Tibial nerve (tissue), 3 donors: ENCODE data around the gene IL1RL2.

ENCODE experiments used
- POLR2A ChIP-seq, 2 donors: fragments of 450-650 bp; IDR thresholded peaks; one replicate each; pipeline ENCODE4 v1.6.1; 2017; ENCODE audit warnings: antibody characterized with exemption in 2 of 2, mild to moderate bottlenecking in 2 of 2, moderate library complexity in 2 of 2
- TF ChIP-seq, protein P1 (sequence below), 5 experiments: fragments of 200-600 bp in 3 of 5; fragments of 450-650 bp in 2 of 5; sonication (generic) in 3 of 5; IDR thresholded peaks; one replicate each; pipeline ENCODE4 v1.5.1; 2016 to 2019; ENCODE audit warnings: antibody characterized with exemption in 5 of 5, mild to moderate bottlenecking in 3 of 5, moderate library complexity in 2 of 5

DNA sequence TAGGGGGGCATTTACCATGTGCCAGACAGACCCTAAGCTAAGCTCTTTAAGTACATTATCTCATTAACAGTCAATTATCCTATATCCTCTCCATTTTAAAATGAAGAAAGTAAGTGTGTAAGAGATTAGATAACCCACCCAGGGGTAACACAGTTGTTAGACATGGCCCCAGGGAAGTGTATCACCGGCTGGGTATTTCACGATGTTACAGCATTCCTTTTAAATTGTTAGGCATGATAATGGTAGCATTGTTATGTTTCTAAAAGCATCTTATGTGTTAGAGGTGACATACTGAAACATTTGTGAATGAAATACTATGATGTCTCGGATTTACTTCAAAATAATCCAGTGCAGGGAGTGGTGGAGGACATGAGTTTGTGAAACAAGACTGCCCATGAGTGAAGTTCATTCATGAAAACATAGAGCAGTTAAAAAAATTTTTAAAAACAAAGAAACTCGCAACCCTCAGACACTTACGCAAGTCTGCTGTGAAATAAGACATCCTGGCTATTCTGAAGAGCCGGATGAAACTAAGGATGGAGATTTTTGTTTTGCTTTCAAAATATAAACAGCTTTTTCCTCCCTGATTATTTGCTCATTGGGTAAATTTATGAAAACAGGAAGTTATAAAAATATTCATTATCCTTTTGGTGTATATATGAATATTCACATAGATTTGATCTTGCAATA is 54.9 kb downstream of the IL1RL2 start:
- no peak for TF ChIP-seq POLR2A (IDR thresholded peaks at IDR 0.05)
- TF ChIP-seq, protein P1, sequence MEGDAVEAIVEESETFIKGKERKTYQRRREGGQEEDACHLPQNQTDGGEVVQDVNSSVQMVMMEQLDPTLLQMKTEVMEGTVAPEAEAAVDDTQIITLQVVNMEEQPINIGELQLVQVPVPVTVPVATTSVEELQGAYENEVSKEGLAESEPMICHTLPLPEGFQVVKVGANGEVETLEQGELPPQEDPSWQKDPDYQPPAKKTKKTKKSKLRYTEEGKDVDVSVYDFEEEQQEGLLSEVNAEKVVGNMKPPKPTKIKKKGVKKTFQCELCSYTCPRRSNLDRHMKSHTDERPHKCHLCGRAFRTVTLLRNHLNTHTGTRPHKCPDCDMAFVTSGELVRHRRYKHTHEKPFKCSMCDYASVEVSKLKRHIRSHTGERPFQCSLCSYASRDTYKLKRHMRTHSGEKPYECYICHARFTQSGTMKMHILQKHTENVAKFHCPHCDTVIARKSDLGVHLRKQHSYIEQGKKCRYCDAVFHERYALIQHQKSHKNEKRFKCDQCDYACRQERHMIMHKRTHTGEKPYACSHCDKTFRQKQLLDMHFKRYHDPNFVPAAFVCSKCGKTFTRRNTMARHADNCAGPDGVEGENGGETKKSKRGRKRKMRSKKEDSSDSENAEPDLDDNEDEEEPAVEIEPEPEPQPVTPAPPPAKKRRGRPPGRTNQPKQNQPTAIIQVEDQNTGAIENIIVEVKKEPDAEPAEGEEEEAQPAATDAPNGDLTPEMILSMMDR (IDR thresholded peaks at IDR 0.05) = no peak
